Natural killer cell (primary cell): ENCODE results near the gene LARP1. TPM values are rescaled to one million over a fixed set of nuclear protein-coding genes. Genes with fewer than 3 reads are reported as not detected.

ENCODE experiments used
- ATAC-seq, 3 donors: fragments of 150-1000 bp in 2 of 3; fragments of 200-7000 bp in 1 of 3; cut with Tn5 transposase; 1 replicate in 1 of 3; 2 replicates in 2 of 3; pipeline ENCODE4 v1.10.0; 2021; ENCODE audit warnings: mild to moderate bottlenecking in 2 of 3, moderate library complexity in 2 of 3
- DNase-seq, 2 donors: peaks; one replicate each; pipeline versions ENCODE4 v3.0.0 to v3.0.0-alpha.2; 2013 to 2021; ENCODE audit warnings: mixed read lengths in 1 of 2
- H3K27ac ChIP-seq: one replicate; pipeline ENCODE4 v1.5.1; 2013; ENCODE audit warnings: mild to moderate bottlenecking, low read length
- H3K27me3 ChIP-seq: one replicate; pipeline ENCODE4 v1.6.1; 2013; ENCODE audit warnings: low read length; ENCODE audit not compliant: control insufficient read depth, insufficient read depth
- H3K36me3 ChIP-seq: one replicate; pipeline ENCODE4 v1.6.1; 2013; ENCODE audit warnings: low read length; ENCODE audit not compliant: control insufficient read depth, insufficient read depth
- H3K4me1 ChIP-seq: one replicate; pipeline ENCODE4 v1.6.1; 2013; ENCODE audit warnings: low read length; ENCODE audit not compliant: control insufficient read depth, insufficient read depth
- H3K4me3 ChIP-seq: one replicate; pipeline ENCODE4 v1.5.1; 2013; ENCODE audit warnings: low read length
- H3K9me3 ChIP-seq: one replicate; pipeline ENCODE4 v1.6.1; 2013; ENCODE audit warnings: low read length; ENCODE audit not compliant: control insufficient read depth, insufficient read depth
- H3K27ac Mint-ChIP-seq, 2 donors: one replicate each; pipeline ENCODE4 v1.8.0; 2022; ENCODE audit warnings: mild to moderate bottlenecking in 2 of 2, mixed read lengths in 2 of 2, moderate library complexity in 1 of 2
- H3K27me3 Mint-ChIP-seq, 2 donors: one replicate each; pipeline ENCODE4 v1.8.0; 2022; ENCODE audit warnings: low read depth in 2 of 2, mixed read lengths in 2 of 2
- H3K36me3 Mint-ChIP-seq: one replicate; pipeline ENCODE4 v1.8.0; 2022; ENCODE audit warnings: mixed read lengths
- H3K4me1 Mint-ChIP-seq, 2 donors: one replicate each; pipeline ENCODE4 v1.8.0; 2022; ENCODE audit warnings: mixed read lengths in 2 of 2
- H3K4me3 Mint-ChIP-seq: one replicate; pipeline ENCODE4 v1.8.0; 2022; ENCODE audit warnings: mild to moderate bottlenecking, moderate library complexity, mixed read lengths
- H3K9me3 Mint-ChIP-seq, 2 donors: one replicate each; pipeline ENCODE4 v1.8.0; 2022; ENCODE audit warnings: mixed read lengths in 2 of 2
- WGBS: methylation state at CpG from one replicate; pipeline ENCODE4 v1.1.7; 2013; ENCODE audit warnings: missing lambda C conversion rate; ENCODE audit not compliant: insufficient coverage; 5-methylcytosine and 5-hydroxymethylcytosine counted together
- intact Hi-C: fragments of 100-400 bp; cut with micrococcal nuclease; formaldehyde crosslinking; loops from one replicate; pipeline ENCODE4 v1.14.2; 2022
- total RNA-seq, 4 donors: library from RNA; stranded (reverse); fragments of 120-200 nt in 1 of 4; gene quantifications; one replicate each; pipeline versions ENCODE4 v1.2.3 to v1.2.4, GENCODE V29; 2013 to 2022
- TF ChIP-seq, protein P1 (sequence below): fragments of 200-600 bp; IDR thresholded peaks from one replicate; pipeline ENCODE4 v1.8.0; 2022; ENCODE audit warnings: antibody characterized with exemption

Gene LARP1
- total RNA-seq, 3 donors from 2014 or later (not counting 1 experiment from before 2014, with no cell fraction given) = 103 to 117 (median 112) TPM

DNA sequence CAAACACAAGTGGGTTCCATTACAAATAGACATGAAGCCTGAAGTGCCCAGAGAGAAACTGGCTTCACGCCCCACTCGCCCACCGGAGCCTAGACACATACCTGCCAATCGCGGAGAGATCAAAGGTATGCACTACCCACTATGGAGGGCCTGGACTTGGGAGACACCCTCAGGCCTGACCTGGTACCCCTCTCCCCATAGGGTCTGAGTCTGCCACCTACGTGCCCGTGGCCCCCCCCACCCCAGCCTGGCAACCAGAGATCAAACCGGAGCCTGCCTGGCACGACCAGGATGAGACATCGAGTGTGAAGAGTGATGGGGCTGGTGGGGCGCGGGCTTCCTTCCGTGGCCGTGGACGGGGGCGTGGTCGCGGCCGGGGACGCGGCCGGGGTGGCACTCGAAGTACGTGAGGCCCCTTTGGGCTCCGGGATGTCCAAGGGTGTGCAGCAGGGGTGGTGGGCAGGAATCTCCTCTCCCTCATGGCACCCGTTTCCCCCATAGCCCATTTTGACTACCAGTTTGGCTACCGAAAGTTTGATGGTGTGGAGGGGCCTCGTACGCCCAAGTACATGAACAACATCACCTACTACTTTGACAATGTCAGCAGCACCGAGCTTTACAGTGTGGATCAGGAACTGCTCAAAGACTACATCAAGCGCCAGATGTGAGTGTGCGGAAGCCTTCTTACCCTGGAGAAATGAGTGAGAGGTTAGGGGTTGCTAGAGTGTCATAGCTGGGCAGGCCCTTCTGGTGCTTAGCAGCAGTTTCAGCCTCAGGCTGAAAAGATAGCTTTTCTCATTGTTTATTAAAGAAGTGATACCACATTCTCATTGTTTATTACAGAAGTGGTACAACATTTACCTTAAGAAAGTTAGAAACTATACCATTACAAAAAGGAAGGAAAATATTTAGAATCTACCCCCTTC is 38.7 kb downstream of the LARP1 start:
- Mint-ChIP-seq H3K36me3 (no peaks in the 10 kb centered on the region), H3K4me1 (peaks cover 13 to 20% of the 10 kb centered on the region in 2 donors), H3K27me3 (no peaks in the 10 kb centered on the region), H3K27ac (peak overlapping the region; percentile 35 to 48), H3K9me3 (no peaks in the 10 kb centered on the region), H3K4me3 (no peak overlapping the region)
- no peak for ATAC-seq
- TF ChIP-seq, protein P1, sequence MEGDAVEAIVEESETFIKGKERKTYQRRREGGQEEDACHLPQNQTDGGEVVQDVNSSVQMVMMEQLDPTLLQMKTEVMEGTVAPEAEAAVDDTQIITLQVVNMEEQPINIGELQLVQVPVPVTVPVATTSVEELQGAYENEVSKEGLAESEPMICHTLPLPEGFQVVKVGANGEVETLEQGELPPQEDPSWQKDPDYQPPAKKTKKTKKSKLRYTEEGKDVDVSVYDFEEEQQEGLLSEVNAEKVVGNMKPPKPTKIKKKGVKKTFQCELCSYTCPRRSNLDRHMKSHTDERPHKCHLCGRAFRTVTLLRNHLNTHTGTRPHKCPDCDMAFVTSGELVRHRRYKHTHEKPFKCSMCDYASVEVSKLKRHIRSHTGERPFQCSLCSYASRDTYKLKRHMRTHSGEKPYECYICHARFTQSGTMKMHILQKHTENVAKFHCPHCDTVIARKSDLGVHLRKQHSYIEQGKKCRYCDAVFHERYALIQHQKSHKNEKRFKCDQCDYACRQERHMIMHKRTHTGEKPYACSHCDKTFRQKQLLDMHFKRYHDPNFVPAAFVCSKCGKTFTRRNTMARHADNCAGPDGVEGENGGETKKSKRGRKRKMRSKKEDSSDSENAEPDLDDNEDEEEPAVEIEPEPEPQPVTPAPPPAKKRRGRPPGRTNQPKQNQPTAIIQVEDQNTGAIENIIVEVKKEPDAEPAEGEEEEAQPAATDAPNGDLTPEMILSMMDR = no peak
- intact Hi-C loops = no loop called here
- Histone ChIP-seq H3K36me3 (peaks cover 47% of the 10 kb centered on the region), H3K4me3 (no peak overlapping the region), H3K9me3 (no peaks in the 10 kb centered on the region), H3K27me3 (no peaks in the 10 kb centered on the region), H3K4me1 (peaks cover 5% of the 10 kb centered on the region), H3K27ac (no peak overlapping the region)
- DNase-seq = no peak
- 95% methylated on average over 30 of the region's 32 CpGs for WGBS

DNA sequence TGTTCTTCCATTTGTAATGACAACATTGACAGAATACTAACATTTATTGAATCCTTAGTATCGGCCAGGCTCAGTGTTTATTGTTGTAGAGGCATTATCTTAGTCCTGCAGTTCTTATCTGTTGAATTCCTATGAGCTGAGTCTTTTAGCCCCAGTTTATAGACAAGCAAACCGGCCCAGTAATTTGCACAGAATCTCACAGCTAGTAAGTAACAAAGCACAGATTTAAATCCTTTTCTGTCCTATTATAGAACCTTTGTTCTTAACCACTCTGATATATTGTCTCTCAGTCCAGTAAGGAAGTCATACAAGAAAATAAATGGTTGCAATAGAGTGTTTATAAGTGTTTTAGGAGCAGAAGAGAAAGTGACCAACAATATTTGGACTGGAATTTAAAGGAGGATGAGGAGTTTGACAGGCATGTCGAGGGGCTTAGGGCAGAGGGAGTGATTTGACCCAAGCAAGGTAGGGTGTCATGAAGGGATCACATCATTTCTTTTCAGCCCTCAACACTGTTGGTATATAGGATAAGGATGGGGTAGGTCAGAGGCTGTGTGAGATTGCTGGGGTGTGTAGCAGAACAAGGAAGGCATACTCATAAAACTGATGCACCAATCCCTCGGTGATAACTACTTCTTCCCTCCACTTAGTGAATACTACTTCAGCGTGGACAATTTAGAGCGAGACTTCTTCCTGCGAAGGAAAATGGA is 39.5 kb downstream of the LARP1 start:
- Histone ChIP-seq H3K27ac (no peak overlapping the region), H3K36me3 (peaks cover 54% of the 10 kb centered on the region), H3K27me3 (no peaks in the 10 kb centered on the region), H3K4me1 (peaks cover 7% of the 10 kb centered on the region), H3K4me3 (no peak overlapping the region), H3K9me3 (no peaks in the 10 kb centered on the region)
- DNase-seq = no peak
- no peaks in the 10 kb centered on the region for H3K9me3 Mint-ChIP-seq
- peak overlapping the region; percentile 1 to 29 for H3K27ac Mint-ChIP-seq
- 96% methylated on average over 7 of the region's 7 CpGs for WGBS
- no peak overlapping the region for H3K4me3 Mint-ChIP-seq
- ATAC-seq = no peak
- H3K4me1 Mint-ChIP-seq = peaks cover 15 to 23% of the 10 kb centered on the region in 2 donors
- TF ChIP-seq, protein P1 = no peak
- H3K27me3 Mint-ChIP-seq = no peaks in the 10 kb centered on the region
- intact Hi-C loops = no loop called here
- H3K36me3 Mint-ChIP-seq = no peaks in the 10 kb centered on the region

DNA sequence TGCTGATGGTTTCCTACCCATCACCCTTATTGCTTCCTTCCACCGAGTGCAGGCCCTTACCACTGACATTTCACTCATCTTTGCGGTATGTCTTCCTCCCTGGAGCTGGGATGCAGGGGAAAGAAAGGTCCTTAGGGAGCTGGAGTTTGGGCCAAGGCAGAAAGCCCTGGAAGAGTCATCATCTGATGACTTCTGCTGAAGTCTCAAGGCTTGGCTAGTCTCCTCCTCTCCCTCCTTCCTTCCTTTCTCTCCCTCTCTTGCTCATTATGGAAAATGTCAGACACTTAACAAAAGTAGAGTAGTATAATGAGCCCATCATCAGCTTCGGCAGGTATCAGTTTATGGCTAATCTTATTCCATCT is 40.0 kb downstream of the LARP1 start:
- DNase-seq (no peak), ATAC-seq (no peak)
- intact Hi-C loops = no loop called here
- Histone ChIP-seq H3K4me3 (no peak overlapping the region), H3K9me3 (no peaks in the 10 kb centered on the region), H3K27ac (no peak overlapping the region), H3K4me1 (peaks cover 10% of the 10 kb centered on the region), H3K27me3 (no peaks in the 10 kb centered on the region), H3K36me3 (peaks cover 60% of the 10 kb centered on the region)
- H3K4me1 Mint-ChIP-seq = peaks cover 15 to 25% of the 10 kb centered on the region in 2 donors
- no peaks in the 10 kb centered on the region for H3K27me3 Mint-ChIP-seq
- H3K36me3 Mint-ChIP-seq = peaks cover 1% of the 10 kb centered on the region
- H3K9me3 Mint-ChIP-seq = no peaks in the 10 kb centered on the region
- H3K4me3 Mint-ChIP-seq = no peak overlapping the region
- 95% methylated on average over 3 of the region's 3 CpGs for WGBS
- TF ChIP-seq, protein P1 = no peak
- no peak overlapping the region for H3K27ac Mint-ChIP-seq
